Activated naive CD8-positive, alpha-beta T cell treated with anti-CD3 and anti-CD28 coated beads for 36 hours (primary cell): ENCODE measurements around the gene AATF. TPM values are rescaled to one million over a fixed set of nuclear protein-coding genes. Genes with fewer than 3 reads are reported as not detected.

ENCODE experiments used
- DNase-seq: peaks from one replicate; pipeline ENCODE4 v3.0.0; 2021
- H3K27ac Mint-ChIP-seq: one replicate; pipeline ENCODE4 v1.8.0; 2022; ENCODE audit warnings: mild to moderate bottlenecking, moderate library complexity, mixed read lengths
- H3K27me3 Mint-ChIP-seq: one replicate; pipeline ENCODE4 v1.8.0; 2022; ENCODE audit warnings: mild to moderate bottlenecking, mixed read lengths
- H3K36me3 Mint-ChIP-seq: one replicate; pipeline ENCODE4 v1.8.0; 2021; ENCODE audit warnings: mild to moderate bottlenecking, mixed read lengths
- H3K4me1 Mint-ChIP-seq: one replicate; pipeline ENCODE4 v1.8.0; 2021; ENCODE audit warnings: mixed read lengths
- H3K4me3 Mint-ChIP-seq: one replicate; pipeline ENCODE4 v1.8.0; 2022; ENCODE audit warnings: mild to moderate bottlenecking, moderate library complexity, mixed read lengths
- H3K9me3 Mint-ChIP-seq: one replicate; pipeline ENCODE4 v1.8.0; 2022; ENCODE audit warnings: mixed read lengths
- total RNA-seq, 2 experiments: library from RNA; stranded (reverse); gene quantifications; one replicate each; pipeline ENCODE4 v1.2.3, GENCODE V29; 2021

The AATF gene
- total RNA-seq, 2 experiments from 2014 or later = 116 to 117 TPM

GRCh38 chr17:37081287-37081686 is 132.5 kb downstream of the AATF start:
- Mint-ChIP-seq H3K4me1 (no peaks in the 10 kb centered on the region), H3K9me3 (peaks cover 7% of the 10 kb centered on the region), H3K4me3 (no peak overlapping the region), H3K36me3 (peaks cover 14% of the 10 kb centered on the region), H3K27ac (peak overlapping the region; percentile 17), H3K27me3 (no peaks in the 10 kb centered on the region)
- no peak for DNase-seq

GRCh38 chr17:37082311-37082860 is 133.6 kb downstream of the AATF start:
- Mint-ChIP-seq H3K4me3 (no peak overlapping the region), H3K27me3 (no peaks in the 10 kb centered on the region), H3K36me3 (peaks cover 23% of the 10 kb centered on the region), H3K27ac (no peak overlapping the region), H3K9me3 (peaks cover 7% of the 10 kb centered on the region), H3K4me1 (no peaks in the 10 kb centered on the region)
- no peak for DNase-seq

GRCh38 chr17:37082985-37083384 is 134.2 kb downstream of the AATF start:
- Mint-ChIP-seq H3K36me3 (peaks cover 28% of the 10 kb centered on the region), H3K27me3 (no peaks in the 10 kb centered on the region), H3K4me1 (no peaks in the 10 kb centered on the region), H3K9me3 (peaks cover 7% of the 10 kb centered on the region), H3K27ac (no peak overlapping the region), H3K4me3 (no peak overlapping the region)
- no peak for DNase-seq

- Mint-ChIP-seq H3K9me3 (peaks cover 7% of the 10 kb centered on the region), H3K36me3 (peaks cover 30% of the 10 kb centered on the region), H3K4me3 (no peak overlapping the region), H3K4me1 (peaks cover 3% of the 10 kb centered on the region), H3K27ac (no peak overlapping the region), H3K27me3 (no peaks in the 10 kb centered on the region)
- no peak for DNase-seq
These were observed 134.7 kb downstream of the AATF start for GRCh38 chr17:37083456-37083855.

- peaks cover 4% of the 10 kb centered on the region for H3K9me3 Mint-ChIP-seq
- peaks cover 29% of the 10 kb centered on the region for H3K36me3 Mint-ChIP-seq
- no peak overlapping the region for H3K27ac Mint-ChIP-seq
- no peak overlapping the region for H3K4me3 Mint-ChIP-seq
- no peak for DNase-seq
- peaks cover 12% of the 10 kb centered on the region for H3K4me1 Mint-ChIP-seq
- no peaks in the 10 kb centered on the region for H3K27me3 Mint-ChIP-seq
These were observed 135.6 kb downstream of the AATF start for GRCh38 chr17:37084372-37084771.

- peaks cover 30% of the 10 kb centered on the region for H3K4me1 Mint-ChIP-seq
- H3K27ac Mint-ChIP-seq = no peak overlapping the region
- no peaks in the 10 kb centered on the region for H3K27me3 Mint-ChIP-seq
- H3K4me3 Mint-ChIP-seq = no peak overlapping the region
- H3K36me3 Mint-ChIP-seq = peaks cover 36% of the 10 kb centered on the region
- DNase-seq = no peak
- no peaks in the 10 kb centered on the region for H3K9me3 Mint-ChIP-seq
These were observed 137.6 kb downstream of the AATF start for GRCh38 chr17:37086334-37086733.

- Mint-ChIP-seq H3K4me1 (peaks cover 30% of the 10 kb centered on the region), H3K4me3 (no peak overlapping the region), H3K27ac (no peak overlapping the region), H3K36me3 (peaks cover 36% of the 10 kb centered on the region), H3K9me3 (no peaks in the 10 kb centered on the region), H3K27me3 (no peaks in the 10 kb centered on the region)
- DNase-seq = no peak
These were observed 138.2 kb downstream of the AATF start for GRCh38 chr17:37086948-37087347.

GRCh38 chr17:37087683-37088082 is 138.9 kb downstream of the AATF start:
- DNase-seq = no peak
- Mint-ChIP-seq H3K27ac (no peak overlapping the region), H3K27me3 (no peaks in the 10 kb centered on the region), H3K36me3 (peaks cover 36% of the 10 kb centered on the region), H3K4me1 (peaks cover 30% of the 10 kb centered on the region), H3K9me3 (no peaks in the 10 kb centered on the region), H3K4me3 (no peak overlapping the region)

- Mint-ChIP-seq H3K4me1 (peaks cover 30% of the 10 kb centered on the region), H3K27ac (no peak overlapping the region), H3K4me3 (no peak overlapping the region)
These were observed 139.7 kb downstream of the AATF start for GRCh38 chr17:37088459-37088858.

GRCh38 chr17:37088913-37089312 is 140.2 kb downstream of the AATF start:
- Mint-ChIP-seq H3K4me1 (peaks cover 30% of the 10 kb centered on the region), H3K27ac (peak overlapping the region; percentile 50), H3K9me3 (no peaks in the 10 kb centered on the region), H3K36me3 (peaks cover 36% of the 10 kb centered on the region), H3K4me3 (no peak overlapping the region), H3K27me3 (no peaks in the 10 kb centered on the region)
- DNase-seq = no peak

More at GRCh38 chr17:37088459-37088858, 139.7 kb downstream of the AATF start:
- Mint-ChIP-seq H3K36me3 (peaks cover 36% of the 10 kb centered on the region), H3K27me3 (no peaks in the 10 kb centered on the region), H3K9me3 (no peaks in the 10 kb centered on the region)
- peak; percentile 4 for DNase-seq

- peak; percentile 18 for DNase-seq
- H3K27ac Mint-ChIP-seq = peak overlapping the region; percentile 83
- H3K4me1 Mint-ChIP-seq = peaks cover 31% of the 10 kb centered on the region
- no peaks in the 10 kb centered on the region for H3K27me3 Mint-ChIP-seq
- H3K4me3 Mint-ChIP-seq = no peak overlapping the region
- H3K9me3 Mint-ChIP-seq = no peaks in the 10 kb centered on the region
- H3K36me3 Mint-ChIP-seq = peaks cover 39% of the 10 kb centered on the region
These were observed 141.2 kb downstream of the AATF start for GRCh38 chr17:37089956-37090355.

- Mint-ChIP-seq H3K27ac (peak overlapping the region; percentile 27), H3K4me3 (no peak overlapping the region), H3K36me3 (peaks cover 35% of the 10 kb centered on the region), H3K9me3 (no peaks in the 10 kb centered on the region), H3K27me3 (no peaks in the 10 kb centered on the region), H3K4me1 (peaks cover 32% of the 10 kb centered on the region)
- no peak for DNase-seq
These were observed 142.2 kb downstream of the AATF start for GRCh38 chr17:37090941-37091340.

- Mint-ChIP-seq H3K27me3 (no peaks in the 10 kb centered on the region), H3K9me3 (no peaks in the 10 kb centered on the region), H3K4me3 (no peak overlapping the region), H3K36me3 (peaks cover 35% of the 10 kb centered on the region), H3K27ac (no peak overlapping the region), H3K4me1 (peaks cover 32% of the 10 kb centered on the region)
- DNase-seq = no peak
These were observed 143.3 kb downstream of the AATF start for GRCh38 chr17:37092071-37092470.

GRCh38 chr17:37092701-37093100 is 143.9 kb downstream of the AATF start:
- Mint-ChIP-seq H3K4me3 (no peak overlapping the region), H3K4me1 (peaks cover 32% of the 10 kb centered on the region), H3K36me3 (peaks cover 30% of the 10 kb centered on the region), H3K27ac (no peak overlapping the region), H3K27me3 (no peaks in the 10 kb centered on the region), H3K9me3 (no peaks in the 10 kb centered on the region)
- DNase-seq = no peak

- Mint-ChIP-seq H3K36me3 (peaks cover 30% of the 10 kb centered on the region), H3K27me3 (no peaks in the 10 kb centered on the region), H3K4me3 (no peak overlapping the region), H3K9me3 (no peaks in the 10 kb centered on the region), H3K4me1 (peaks cover 20% of the 10 kb centered on the region), H3K27ac (no peak overlapping the region)
- DNase-seq = no peak
These were observed 145.6 kb downstream of the AATF start for GRCh38 chr17:37094391-37094790.

- peaks cover 24% of the 10 kb centered on the region for H3K36me3 Mint-ChIP-seq
- no peaks in the 10 kb centered on the region for H3K27me3 Mint-ChIP-seq
- no peak overlapping the region for H3K27ac Mint-ChIP-seq
These were observed 147.3 kb downstream of the AATF start for GRCh38 chr17:37096071-37096470.

More at GRCh38 chr17:37096071-37096470, 147.3 kb downstream of the AATF start:
- H3K4me1 Mint-ChIP-seq = peaks cover 6% of the 10 kb centered on the region
- no peak for DNase-seq
- H3K9me3 Mint-ChIP-seq = no peaks in the 10 kb centered on the region
- H3K4me3 Mint-ChIP-seq = no peak overlapping the region
